HG02840 (cell line): ENCODE data around the gene SLBP.

Experiments
- ATAC-seq: cut with Tn5 transposase; IDR thresholded peaks from one replicate; pipeline ENCODE4 v1.9.1; 2021; ENCODE audit warnings: mild to moderate bottlenecking, moderate library complexity, moderate number of reproducible peaks; ENCODE audit not compliant: unreplicated experiment, low FRiP score

Gene SLBP

DNA sequence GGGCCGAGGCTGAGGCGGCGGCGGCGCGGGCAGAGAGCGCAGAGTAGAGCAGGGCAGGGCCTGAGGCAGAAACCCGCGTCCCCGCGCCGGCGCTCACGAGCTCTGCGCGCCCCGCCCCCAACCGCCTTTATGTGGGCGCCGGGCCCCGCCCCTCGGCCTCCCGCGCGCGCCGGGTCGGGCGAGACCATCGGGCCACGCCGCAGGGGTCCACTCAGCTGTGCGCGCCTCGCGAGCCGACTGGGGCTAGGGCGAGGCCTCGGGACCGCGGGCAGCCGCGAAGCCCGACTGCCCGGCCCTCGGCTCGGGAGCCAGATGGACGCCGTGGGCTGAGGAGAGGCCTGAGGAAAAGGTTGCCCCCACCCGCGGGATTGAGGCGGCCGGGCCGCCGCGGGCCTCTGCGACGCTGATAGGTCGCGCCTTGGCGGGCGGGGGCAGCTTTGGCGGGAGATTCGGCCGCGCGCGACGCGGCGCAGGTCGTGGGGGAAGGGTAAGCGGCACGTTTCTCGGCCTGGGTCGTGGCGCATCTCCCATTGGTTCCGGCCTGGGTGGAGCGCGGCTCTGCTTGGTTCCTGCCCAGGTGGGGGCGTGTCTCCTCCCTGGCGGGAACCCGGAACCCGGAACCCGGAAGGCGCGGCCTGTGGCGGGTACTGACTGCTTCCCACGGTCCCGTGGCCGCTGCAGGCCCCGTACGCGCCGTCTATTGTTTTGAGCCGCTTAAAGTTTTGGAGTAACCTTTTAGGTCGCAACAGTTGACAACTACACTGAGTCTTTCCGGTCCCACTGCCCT lies at the start of gene SLBP:
Gene SLBP (minus strand): TSS at position 104 of the 787 bp plus-strand sequence. CDS start 131 bp downstream, outside the sequence.
- peak; percentile 76 for ATAC-seq

DNA sequence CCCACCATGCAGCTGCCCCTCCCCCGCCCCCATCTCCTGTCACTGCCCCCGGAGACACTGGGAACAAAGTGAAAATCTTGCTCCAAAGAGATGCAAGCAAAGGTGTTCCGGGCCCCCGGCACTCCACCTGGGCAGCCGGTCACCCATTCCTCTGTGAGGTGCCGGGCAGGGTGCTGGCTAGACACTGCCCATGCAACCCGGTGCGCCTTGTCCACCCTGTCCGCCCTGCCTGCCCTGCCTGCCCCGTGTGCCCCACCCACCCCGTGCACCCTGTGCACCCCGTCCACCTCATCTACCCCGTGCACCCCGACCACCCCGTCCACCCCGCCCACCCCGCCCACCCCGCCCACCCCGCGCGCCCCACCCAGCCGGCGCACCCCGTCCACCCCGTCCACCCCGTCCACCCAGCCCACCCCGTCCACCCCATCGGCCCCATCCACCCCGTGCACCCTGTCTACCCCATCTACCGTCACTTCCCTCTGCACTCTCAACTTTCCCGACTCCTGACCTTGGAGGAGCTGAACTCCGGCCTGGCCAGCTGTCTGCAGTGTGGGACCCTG lies 49.1 kb upstream of the SLBP start:
- no peak for ATAC-seq

DNA sequence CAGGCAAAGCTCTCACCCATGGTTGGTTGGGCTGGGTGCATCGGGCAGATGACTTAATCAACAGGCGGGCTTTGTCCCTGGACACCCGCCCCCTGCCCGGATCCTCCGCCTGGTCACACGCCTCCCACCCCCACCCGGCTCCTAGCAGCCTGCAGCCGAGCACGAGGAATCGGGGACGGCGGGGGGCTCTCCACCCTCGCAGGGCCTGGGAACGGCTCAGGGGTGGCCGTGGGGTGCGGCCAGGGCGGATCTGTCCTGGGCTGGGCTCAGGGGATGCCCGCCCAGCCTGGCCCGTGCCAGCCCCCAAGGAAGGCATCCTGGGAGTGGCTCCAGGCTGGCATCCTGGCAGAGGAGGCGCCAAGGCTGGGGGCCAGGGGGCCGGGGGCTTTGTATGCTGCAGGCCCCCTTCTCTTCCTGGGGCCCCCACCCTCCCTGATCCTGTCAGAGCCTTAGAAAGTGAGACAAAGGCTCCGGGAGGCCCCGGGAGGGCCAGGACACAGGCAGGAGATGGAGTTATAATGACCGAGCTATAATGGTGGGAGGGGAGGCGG lies 48.5 kb upstream of the SLBP start:
- ATAC-seq, result no peak

DNA sequence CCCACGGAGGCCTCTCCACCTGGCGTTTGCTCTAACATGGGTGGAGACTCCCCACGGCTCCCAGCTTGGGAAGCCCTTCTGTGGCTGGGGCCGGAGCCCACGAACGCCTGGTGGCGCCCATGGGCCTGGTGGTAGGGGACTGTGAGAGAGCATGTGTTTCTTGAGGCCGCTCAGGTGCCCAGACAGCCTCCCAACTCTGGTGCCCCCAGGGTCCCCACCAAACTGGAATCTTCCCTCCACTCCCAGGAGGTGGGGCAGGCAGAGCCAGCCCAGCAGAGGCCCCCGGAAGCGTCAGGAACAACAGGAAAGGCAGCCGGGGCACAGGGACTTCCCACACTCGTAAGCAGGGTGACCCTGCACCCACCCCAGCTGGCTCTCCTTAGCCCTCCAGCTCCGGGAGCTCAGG lies 47.7 kb upstream of the SLBP start:
- no peak for ATAC-seq

DNA sequence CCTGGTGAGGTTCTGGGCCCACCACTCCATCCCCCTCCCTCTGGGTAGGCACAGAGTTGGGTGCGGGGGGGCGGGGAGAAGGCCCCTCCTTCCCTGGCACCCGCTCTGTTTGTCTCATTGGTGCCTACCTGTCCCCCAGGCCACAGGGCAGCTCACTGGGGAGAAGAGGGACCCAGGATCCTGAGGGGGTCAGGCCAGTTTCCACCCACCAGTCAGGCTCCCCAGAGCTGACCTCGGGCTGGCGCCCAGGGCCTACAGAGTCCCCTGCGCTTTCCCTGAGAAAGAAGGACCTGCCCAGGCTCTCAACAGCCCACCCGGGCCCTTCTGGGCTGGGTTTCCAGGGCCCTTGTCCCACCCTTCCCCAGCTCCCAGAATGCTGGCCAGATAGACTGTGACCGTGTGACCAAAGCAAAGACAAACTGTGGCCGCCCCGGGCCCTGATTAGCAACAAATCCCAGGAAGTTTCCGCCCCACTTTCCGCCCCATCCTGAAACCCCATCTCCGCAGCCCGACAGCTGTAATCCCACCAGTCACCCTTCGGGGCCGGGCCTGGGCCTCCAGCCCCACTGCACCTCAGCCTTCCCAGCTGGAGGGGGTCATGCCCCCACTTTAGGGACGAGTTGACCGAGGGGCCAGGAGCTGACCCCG lies 47.2 kb upstream of the SLBP start:
- ATAC-seq, result no peak

DNA sequence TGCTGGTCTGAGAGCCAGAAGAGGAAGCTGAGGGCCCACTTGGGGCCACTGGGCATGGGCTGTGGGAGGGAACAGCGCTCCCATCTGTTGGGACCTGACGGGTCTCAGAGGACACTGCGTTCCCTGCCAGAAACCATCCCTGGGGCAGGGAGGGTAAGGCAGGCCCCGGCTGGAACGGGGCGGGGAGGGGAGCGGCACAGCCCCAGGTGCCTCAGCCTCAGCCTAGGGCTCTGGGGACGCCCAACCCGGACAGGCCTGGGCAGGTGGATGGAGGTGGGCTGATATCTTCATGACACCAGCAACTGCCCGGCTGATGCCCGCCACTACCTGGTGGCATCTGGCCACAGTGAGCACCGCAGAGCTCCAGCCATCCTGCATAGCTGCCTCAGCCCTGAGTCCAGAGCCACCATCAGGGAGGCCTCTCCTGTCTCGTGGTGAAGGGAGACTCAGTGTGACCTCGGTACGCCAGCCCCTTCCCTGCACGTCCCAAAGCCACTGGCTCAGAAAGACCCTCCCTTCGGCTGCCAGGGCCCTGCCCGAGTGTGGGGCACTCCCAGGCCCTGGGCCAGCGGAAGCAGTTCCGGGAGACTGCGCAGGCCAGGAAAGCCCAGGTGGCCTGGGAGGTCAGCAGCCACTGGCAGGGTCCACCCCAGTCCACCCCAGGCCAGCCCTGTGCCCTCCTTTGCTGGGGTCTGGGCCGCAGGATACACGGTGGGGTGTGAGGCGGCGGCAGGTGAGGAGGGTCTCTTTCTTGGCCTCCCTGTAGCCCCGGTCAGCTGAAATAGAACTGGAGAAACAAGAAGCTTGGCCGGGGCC lies 46.4 kb upstream of the SLBP start:
- ATAC-seq, result no peak

DNA sequence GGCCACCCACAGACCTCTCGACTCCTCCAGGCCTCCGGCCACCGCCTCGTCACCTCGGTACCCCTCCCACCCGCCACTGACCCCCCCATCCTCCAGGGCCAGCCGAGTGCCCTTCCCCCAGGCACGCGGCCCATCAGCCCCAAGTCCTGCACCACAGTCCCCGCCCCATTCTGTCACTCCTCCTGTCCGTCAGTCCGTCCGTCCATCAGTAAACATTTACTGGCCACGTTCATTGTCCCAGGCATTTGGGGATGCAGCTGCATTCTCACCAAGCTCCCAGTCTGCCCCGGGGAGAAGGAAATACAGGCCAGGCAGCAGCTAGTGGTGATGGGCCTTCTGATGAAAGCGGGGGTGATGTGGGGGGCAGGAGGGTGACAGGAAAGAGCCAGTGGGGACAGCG lies 45.7 kb upstream of the SLBP start:
- no peak for ATAC-seq

DNA sequence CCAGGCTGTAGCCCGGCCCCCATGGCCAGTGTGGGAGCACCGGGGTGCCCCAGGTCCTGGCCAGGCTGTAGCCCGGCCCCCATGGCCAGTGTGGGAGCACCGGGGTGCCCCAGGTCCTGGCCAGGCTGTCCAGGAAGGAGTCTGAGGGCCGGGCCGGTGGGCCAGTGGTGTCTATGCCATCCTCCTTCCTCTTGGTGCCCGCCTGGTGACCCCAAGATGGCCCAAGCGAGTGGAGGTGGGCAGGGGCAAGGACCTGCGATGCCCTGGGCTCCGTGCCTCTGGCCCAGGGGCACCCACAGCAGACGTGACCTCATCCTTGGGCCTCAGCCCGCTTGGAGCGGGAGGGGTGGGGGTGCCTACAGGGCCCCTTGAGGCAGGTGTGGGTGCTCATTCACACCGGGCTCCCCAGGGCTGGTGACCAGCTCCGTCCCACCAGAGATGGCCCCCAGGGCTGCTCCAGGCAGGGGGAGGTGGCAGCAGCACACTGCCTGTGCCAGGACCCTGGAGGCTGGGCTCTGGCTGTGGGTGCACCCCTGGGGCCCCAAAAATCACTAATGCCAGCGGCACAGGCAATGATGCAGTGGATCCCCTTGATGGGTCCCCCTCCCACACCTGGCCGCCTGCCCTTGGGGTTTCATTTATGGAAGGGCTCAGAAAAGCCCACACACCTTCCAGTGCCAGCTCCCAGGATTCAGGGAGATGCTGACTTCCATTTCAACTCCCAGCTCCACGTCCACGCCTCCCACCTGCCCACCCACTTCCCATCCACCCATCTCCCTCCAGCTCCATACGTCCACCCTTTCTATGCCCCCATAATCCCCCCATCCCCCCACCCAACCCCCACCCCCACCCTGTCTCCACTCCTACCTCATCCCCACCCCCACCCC lies 45.0 kb upstream of the SLBP start:
- no peak for ATAC-seq

DNA sequence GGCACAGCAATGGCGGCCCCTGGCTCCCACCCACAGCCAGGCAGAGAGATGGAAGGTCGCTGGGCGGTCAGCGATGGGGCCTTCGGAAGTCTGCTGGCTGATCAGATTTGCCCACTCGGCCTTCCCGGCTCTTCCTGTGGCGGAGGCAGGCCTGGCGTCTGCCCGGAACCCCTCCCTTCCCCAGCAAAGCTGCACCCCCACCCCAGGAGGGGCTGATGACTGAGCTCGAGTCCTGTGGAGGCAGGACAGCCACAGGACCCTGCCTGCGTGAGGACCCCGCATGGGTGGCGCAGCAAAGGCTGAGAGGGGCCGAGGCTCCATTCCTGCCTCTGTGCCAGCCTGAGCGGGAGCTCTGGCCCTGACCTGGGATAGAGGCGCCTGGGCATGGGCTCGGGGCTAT lies 44.0 kb upstream of the SLBP start:
- ATAC-seq, result no peak

DNA sequence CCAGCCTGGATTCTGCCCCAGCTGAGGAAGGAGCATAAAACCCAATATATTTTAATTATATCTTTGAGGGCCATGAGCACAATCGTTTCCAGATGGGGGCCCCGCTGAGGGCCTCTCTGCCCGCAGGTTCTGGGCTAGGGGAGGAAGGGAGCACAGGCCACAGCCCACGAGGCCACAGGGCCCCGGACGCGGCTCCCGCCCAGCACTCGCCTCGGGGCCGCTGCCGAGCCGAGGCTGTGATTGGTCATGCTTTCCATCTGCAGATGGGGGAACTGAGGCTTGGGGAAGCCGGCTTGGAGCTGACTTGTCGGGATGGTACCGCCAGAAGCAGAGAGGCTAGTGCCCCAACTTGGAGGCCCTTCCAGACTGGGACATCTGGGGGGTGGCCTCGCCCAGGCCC lies 43.2 kb upstream of the SLBP start:
- no peak for ATAC-seq

DNA sequence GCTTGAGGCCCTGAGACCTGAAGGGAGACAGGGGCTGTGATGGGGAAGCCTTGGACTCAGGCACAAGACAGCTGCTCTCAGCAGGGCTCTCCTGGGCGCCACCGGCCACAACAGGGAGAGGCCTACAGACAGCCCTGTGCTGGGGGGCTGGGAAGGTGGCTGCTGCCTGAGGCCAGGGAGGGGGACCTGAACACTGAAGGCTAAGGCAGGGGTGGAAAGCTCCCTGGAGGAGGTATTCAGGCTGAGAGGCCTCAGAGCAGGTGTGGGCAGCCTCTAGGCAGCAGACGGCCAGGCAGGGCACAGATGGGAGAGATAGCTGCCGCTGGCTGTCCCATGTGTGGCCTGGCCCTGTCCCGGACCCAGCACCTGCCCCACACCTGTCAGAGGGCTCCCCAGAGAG lies 42.2 kb upstream of the SLBP start:
- no peak for ATAC-seq

DNA sequence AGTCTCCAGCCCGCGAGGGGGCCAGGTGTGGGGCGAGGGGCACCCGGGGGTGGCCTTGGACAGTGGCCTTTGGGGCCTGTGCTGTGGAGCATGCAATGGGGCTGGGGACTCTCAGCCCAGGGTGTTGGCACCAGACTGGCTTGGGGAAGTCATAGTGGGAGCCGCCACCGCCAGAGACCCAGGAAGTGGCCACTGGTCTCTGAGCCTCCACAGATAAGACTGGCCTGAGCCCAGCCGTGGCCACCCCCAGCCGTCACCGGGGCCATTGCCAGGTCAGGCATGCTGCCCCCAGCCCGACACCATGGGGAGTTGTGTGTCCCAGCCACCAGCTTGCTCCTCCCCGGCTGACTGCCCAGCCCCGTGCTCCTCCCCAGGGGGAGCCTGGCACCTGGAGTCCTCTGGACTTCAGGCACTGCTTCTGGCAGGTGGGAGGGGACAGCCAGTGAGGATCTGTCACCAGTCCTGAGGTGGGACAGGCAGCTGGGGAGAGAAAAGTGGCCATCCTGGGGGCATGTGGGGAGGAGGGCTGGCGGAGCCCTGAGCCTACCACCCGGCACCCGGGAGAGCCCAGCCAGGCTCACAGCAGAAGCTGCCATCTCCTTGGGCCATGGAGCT lies 41.7 kb upstream of the SLBP start:
- no peak for ATAC-seq

DNA sequence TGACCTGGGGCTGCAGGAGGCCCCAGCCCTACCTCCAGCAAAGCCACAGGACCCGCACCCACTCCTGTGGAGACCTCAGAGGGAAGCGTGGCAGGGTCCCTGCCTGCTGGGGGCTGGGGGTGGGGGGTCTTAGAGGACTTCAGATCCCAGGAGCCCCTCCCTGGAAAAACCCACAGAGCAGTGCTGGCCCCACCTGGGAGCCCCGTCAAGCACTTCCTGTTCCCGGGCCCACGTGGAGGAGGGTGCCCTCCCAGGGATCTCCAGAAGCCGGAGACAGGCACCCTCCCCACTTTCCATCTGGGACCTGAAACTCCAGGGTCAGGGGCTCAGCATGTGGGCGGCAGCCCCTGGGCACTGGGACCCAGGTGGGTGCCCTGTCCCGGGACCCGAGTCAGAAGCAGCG lies 41.2 kb upstream of the SLBP start:
- no peak for ATAC-seq

DNA sequence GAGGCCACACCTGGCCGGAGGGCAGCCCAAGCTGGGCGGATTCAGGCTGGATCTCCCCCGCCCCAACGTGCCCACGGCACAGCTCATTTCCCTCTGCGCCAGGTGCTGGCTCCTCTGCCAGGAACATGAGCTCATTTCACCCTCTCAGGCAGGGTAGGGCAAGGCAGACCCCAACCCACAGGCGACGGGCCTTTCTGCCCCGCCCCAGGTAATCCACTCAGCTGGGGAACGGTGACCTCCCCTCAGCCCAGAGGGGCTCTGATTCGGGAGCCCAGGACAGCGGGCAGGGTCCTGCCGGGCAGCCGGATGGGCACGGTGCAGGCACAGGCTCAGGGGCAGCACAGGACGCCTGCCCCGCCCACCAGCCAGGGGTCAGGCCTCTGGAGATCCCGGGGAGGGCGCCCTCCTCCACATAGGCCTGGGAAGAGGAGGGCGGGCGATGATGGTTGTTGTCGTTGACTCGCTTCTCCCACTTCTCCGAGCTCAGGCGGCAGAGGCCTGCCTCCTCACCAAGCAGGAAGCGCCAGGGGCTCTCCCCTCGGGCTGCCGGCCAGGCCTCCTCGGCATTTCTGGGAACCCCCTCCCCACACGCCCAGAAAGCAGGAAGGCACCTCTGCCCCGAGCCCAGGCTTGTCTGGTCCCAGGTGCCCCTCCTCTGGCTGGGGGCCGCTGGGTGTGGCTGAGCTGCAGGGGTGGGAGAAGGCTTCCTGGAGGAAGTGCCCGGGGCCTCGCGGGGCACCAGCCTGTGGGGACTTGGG lies 40.3 kb upstream of the SLBP start:
- no peak for ATAC-seq

DNA sequence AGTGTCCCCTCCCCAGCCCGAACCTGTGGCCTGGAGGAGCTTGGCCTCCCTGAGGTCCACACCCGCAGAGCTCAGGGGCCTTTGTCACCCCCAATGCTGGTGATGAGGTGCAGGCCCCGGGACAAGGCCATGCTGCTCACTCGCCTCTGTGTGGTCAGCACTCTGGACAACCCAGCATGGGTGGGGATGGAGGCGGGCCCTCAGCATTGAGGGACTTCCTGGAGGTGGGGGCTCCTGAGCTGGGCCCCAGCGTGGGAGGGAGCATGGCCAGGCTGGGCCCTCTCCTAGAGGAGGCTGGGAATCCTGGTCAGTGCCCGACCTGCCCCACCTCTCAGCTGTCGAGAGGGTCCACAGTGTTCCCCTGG lies 39.8 kb upstream of the SLBP start:
- ATAC-seq, result no peak

DNA sequence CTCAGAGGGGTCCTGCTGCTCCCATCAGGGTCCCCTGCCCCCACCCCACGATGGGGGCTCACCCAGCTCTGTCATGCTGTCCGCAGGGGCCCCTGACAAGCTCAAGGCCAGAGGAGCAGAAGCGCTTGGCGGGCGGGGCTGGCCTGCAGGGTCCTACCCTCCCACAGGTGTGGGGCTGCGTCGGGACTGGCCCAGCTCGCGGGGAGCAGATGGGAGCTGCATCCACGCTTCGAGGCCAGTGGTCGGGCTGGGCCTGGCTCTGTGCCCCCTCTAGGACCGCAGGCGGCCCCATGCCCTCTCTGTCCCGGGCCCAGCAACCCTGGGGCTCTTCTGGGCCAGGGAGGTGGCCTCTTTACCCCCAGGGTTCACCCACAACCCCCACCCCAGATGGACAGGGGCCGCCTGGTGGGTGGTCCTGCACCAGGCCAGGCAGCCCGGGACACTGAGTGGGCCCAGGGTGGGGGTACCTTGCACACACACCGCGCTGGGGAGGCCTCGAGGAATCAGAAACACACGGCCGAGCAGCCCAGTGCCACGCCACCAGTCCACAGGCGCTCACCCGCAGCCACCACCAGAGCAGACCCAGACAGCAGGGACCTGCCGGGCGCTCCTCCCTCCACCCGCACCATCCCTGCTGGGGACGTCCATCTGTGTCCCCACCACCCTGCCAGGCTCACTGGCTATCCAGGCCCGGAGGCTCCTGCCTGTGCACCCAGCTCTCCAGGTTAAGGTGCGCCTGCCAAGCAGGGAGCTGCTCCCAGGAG lies 39.2 kb upstream of the SLBP start:
- ATAC-seq, result no peak

DNA sequence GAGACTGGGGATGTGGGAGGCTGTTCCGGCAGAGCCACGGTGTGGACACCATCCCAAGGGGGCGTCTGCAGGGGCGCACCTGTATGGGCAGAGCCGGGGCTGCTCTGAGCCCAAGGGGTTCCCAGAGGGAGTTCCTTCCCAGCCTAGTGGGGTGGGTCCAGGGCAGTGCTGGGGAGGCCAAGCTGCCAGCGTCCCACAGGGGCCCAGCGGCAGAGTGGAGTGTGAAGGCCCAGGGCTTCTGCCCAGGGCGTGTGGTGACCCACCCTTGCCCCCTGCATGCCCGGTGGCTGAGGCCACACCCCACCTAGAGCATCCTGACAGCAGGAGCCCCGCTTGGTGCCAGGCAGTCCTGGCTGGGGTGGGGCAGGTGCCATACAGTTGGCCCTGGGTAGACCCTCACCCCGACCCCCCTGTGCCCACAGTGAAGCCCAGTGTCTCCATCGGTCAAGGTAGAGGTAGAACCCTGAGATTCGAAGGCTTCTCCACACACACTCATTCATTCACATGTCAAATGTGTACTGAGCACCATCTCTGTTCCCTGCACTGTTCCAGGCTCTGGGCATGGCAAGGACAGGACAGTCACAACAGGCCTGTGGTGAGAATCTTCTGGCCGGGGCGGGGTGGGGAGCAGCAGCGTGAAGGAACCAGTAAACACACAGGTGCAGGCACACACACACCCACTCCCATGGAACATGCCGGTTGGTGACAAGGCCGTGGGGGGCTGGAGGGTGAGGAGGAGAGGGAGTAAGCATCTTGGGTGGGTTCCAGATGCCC lies 38.4 kb upstream of the SLBP start:
- ATAC-seq, result no peak
